ENCODE results near the gene ZXDC.

ZXDC gene

DNA sequence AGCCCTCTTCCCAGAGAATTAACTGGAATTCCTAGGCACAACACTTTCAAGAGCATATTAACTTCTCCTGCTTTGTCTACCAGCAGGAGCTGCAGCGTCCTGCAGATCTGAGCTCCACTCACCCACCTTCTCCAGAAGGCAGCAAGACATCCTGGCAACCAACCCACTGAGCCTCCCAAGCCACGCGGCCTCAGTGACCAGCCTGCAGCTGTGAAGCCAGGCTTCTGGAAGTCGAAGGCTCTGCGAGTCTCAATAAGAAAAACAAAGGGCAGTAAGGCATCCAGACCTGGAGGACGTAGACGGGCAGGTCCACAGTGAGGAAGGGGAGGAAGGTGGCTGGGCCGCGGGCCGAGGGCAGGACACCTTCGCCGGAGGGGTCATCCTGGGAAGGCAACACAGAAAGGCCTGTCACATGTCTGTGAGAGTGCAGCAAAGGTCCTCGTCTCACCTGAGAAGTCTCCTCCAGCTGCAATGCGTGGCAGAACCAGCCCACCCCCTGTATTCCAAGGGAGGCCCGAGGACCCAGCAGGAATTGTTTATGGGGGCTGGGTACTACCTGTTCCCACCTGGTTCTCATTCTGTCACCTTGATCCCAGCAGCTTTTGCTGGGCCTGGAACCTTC, 36.2 kb downstream of the ZXDC start:
- no peak for DNase-seq (ENCODE audit: low read depth, low spot score)
- TF ChIP-seq, protein P1, sequence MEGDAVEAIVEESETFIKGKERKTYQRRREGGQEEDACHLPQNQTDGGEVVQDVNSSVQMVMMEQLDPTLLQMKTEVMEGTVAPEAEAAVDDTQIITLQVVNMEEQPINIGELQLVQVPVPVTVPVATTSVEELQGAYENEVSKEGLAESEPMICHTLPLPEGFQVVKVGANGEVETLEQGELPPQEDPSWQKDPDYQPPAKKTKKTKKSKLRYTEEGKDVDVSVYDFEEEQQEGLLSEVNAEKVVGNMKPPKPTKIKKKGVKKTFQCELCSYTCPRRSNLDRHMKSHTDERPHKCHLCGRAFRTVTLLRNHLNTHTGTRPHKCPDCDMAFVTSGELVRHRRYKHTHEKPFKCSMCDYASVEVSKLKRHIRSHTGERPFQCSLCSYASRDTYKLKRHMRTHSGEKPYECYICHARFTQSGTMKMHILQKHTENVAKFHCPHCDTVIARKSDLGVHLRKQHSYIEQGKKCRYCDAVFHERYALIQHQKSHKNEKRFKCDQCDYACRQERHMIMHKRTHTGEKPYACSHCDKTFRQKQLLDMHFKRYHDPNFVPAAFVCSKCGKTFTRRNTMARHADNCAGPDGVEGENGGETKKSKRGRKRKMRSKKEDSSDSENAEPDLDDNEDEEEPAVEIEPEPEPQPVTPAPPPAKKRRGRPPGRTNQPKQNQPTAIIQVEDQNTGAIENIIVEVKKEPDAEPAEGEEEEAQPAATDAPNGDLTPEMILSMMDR (IDR thresholded peaks at IDR 0.05; ENCODE audit: insufficient read depth, low read length, missing control alignments): no peak
- ChIA-PET POLR2A (no interaction called here), CTCF (interaction anchor here (0.6 to 2.2 kb wide), 3 partner anchors 12 to 306 kb away, joined by 3 to 10 read pairs (median 3); no protein-coding TSS in a partner anchor)
- H3K4me3 ChIP-seq (ENCODE audit: low read depth, low read length): no peak overlapping the region

DNA sequence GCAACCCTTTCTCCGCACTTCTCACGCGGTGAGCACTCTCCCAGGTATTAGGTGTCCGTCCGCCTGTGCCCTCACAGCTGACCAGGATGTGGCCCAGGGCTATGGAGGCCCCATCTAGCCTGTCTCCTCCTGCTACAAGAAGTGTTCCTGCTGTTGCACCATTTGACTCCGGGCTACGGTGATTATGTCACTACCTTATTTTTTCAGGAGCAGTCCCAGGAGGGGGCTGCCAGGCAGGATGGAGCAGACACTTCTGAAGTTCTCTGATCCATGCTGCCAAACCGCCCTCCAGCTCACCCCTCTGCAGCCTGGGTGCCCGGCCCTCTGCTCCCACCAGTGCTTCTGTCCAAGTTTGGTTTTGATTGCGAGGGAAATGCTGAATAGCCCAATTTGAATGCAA, 36.9 kb downstream of the ZXDC start:
- no peak for DNase-seq (ENCODE audit: low read depth, low spot score)
- ChIA-PET CTCF (interaction anchor here (0.6 to 2.2 kb wide), 2 partner anchors 13 to 305 kb away, joined by 3 to 10 read pairs; no protein-coding TSS in a partner anchor), POLR2A (no interaction called here)
- TF ChIP-seq, protein P1 (IDR thresholded peaks at IDR 0.05; ENCODE audit: insufficient read depth, low read length, missing control alignments): no peak
- no peak overlapping the region for H3K4me3 ChIP-seq (ENCODE audit: low read depth, low read length)

DNA sequence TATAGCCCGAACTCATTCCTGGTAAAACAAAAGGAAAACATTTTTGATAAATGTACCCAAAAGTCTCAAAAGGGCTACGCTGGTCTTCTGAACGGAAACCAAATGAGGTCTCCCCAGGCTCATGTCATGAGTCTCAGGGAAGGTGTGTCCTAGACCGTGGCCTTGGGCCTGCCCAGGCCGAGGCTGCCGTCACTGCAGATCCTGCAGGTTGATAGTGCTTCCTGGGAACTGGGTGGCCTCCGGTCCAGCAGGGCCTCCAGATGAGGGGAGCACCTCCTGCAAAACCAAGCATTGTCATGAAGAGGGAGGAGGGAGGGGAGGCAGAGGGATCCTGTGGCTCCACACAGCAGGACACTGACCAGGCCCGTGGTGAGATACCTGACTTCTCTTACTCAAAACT, 37.5 kb downstream of the ZXDC start:
- ChIA-PET CTCF (no interaction called here), POLR2A (no interaction called here)
- TF ChIP-seq, protein P1 (IDR thresholded peaks at IDR 0.05; ENCODE audit: insufficient read depth, low read length, missing control alignments): no peak
- H3K4me3 ChIP-seq (ENCODE audit: low read depth, low read length): no peak overlapping the region
- DNase-seq (ENCODE audit: low read depth, low spot score): no peak

DNA sequence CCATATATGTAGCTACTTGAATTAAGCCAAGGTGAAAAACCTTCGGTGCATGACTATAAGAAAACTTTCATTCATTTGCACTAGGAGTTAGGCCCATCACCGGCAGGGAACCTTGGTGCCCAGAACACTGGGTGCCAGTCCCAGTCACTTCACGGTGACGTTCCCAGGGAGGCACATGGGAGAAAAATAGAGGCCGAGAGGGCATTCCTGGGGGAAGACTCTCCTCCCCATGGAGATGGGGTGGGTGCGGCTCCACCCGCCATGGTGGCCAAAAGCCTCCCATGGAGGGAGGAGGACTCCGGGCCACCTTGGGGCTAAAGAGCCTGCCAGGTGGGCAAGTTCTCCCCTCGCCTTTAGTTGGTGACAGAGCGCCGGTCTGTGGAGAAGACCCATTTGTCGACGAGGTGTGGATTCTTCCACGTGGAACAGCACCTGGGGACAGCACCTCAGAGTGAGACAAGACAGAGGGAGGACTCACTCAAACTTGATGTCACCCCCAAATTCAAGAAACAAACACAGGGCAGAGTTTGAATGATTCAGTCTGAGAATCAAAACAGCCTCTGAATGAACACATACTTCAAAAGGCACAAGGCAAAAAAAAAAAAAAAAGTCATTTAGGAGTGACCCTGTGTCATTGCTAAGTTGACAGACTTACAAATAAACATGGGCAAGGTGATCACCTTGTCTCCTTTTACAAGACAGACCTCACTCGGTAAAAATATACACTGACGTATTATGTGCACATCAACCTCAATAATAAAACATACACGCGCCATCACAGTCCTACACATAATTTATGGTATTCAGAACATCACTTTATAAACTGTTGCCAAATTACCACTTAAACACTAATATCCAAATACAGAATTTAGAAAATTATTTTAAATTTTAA, 38.6 kb downstream of the ZXDC start:
- POLR2A ChIA-PET: no interaction called here
- H3K4me3 ChIP-seq (ENCODE audit: low read depth, low read length): no peak overlapping the region
- TF ChIP-seq, protein P1 (IDR thresholded peaks at IDR 0.05; ENCODE audit: insufficient read depth, low read length, missing control alignments): no peak
- CTCF ChIA-PET: no interaction called here
- DNase-seq (ENCODE audit: low read depth, low spot score): no peak

DNA sequence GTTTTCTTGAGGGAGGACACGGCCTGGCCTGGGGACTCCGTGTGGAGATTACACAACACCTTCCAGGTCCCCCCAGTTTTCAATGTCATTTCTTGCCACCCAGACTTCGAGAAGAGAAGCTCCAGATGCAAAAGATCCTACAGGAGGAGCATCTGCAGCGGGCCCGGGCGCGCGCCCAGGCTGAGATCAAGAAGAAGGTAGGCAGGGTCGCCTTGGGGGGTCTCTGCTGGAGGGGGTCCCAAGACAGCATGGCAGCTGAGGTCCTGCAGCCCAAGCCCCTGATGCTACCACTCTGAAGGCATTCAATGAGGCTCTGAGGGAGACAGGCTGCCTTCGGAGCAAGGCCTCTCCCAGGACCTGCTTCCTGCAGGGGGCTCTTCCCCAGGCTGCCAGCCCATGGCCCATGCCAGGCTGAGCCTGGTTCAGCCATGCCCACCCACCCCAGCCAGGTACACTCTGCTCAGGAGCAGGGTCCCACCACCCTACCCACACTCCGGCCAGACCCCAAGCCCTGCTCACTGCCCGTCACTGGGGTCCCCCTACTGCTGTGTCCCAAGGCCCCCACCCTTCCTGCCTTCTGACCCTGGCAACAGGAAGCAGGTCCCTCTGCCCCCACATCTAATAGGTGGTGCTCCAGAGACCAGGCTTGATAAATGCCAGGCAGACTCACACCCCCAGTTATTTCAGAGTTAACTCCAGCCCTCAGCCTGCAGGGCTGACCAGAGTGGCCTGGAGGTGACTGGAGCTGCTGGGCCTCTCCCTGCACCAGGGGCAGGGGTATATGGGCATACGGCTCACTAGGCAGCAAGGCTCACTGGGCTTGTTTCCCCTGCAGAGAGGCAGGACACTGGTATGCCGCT, 40.0 kb downstream of the ZXDC start:
- ChIA-PET CTCF (interaction anchor here (0.9 kb wide), 1 partner anchor 11 kb away, joined by 3 read pairs; no protein-coding TSS in a partner anchor), POLR2A (no interaction called here)
- TF ChIP-seq, protein P1 (IDR thresholded peaks at IDR 0.05; ENCODE audit: insufficient read depth, low read length, missing control alignments): no peak
- DNase-seq (ENCODE audit: low read depth, low spot score): no peak
- no peak overlapping the region for H3K4me3 ChIP-seq (ENCODE audit: low read depth, low read length)

Measured in AG04449 (cell line).